ENCODE results near the gene TNS1. TPM values are rescaled to one million over a fixed set of nuclear protein-coding genes. Genes with fewer than 3 reads are reported as not detected.

The TNS1 gene
- total and polyA plus RNA-seq, 10 of the 15 experiments (the other 5 are each of a cell fraction or from before 2014, with no cell fraction given) = 0.05 to 0.44 TPM; not detected in 8

GRCh38 chr2:217887841-217888701, 114.7 kb downstream of the TNS1 start:
- Histone ChIP-seq H3K4me2 (ENCODE audit: control insufficient read depth, insufficient read depth) (no peak overlapping the region), H2AFZ (ENCODE audit: control insufficient read depth, low read depth, low read length) (no peak overlapping the region), H3K4me1 (ENCODE audit: control insufficient read depth, insufficient read depth, low read length) (no peaks in the 10 kb centered on the region), H3K4me3 (no peak overlapping the region), H3K27me3 (replicated peaks in 1 of 2; ENCODE audit: control insufficient read depth in 2 of 2, insufficient read depth in 2 of 2, low read length in 1 of 2) (peaks cover 2% of the 10 kb centered on the region in 2 experiments; a peak in 2 of 4 replicates), H3K27ac (ENCODE audit: control insufficient read depth, insufficient read depth) (no peak overlapping the region), H3K79me2 (ENCODE audit: control insufficient read depth, insufficient read depth, low read length) (no peaks in the 10 kb centered on the region), H3K9me3 (replicated peaks; ENCODE audit: control insufficient read depth, insufficient read depth, low read length) (no peaks in the 10 kb centered on the region), H3K9ac (ENCODE audit: control insufficient read depth, insufficient read depth, low read length) (no peak overlapping the region), H3K36me3 (ENCODE audit: control insufficient read depth in 2 of 2, insufficient read depth in 2 of 2, low read length in 1 of 2) (no peaks in the 10 kb centered on the region), H4K20me1 (ENCODE audit: control insufficient read depth, insufficient read depth) (no peaks in the 10 kb centered on the region)
- 45% methylated on average over 16 of the region's 16 CpGs for WGBS (ENCODE audit: insufficient coverage, insufficient replicate concordance, low lambda C conversion rate, missing lambda C conversion rate)
- no peak for FAIRE-seq
- ChIA-PET POLR2A (interaction anchor here (1.0 kb wide), 1 partner anchor 191 kb away, joined by 3 read pairs; no protein-coding TSS in a partner anchor), CTCF (interaction anchor here (0.6 to 4.9 kb wide), 7 partner anchors 11 to 132 kb away, joined by 3 to 86 read pairs (median 6); no protein-coding TSS in a partner anchor), SMC1A (ENCODE audit: uncharacterized antibody, unreplicated experiment) (interaction anchor here (4.6 kb wide), 1 partner anchor 98 kb away, joined by 30 read pairs; no protein-coding TSS in a partner anchor), RAD21 (ENCODE audit: unreplicated experiment) (interaction anchor here (1.7 kb wide), 1 partner anchor 102 kb away, joined by 5 read pairs; no protein-coding TSS in a partner anchor)
- in situ Hi-C loops (cut with MboI) = loop anchor here (5.0 kb wide), 1 partner anchor 96 kb away; no protein-coding TSS in a partner anchor
- BruUV-seq (replicated peaks) = no TSS peak
- intact Hi-C loops (cut with micrococcal nuclease; ENCODE audit: unreplicated experiment) = loop anchor here (2.0 to 5.0 kb wide), 2 partner anchors 101 to 179 kb away; partner anchors contain the start of gene RUFY4
- ATAC-seq = no peak
- TF ChIP-seq STAT1 (conservative IDR thresholded peaks at IDR 0.05) (no peak), PML (IDR thresholded peaks at IDR 0.05; ENCODE audit: low read length) (no peak), EZH2 (IDR thresholded peaks at IDR 0.05; ENCODE audit: borderline replicate concordance, control insufficient read depth, low read depth, low read length) (no peak), TAF1 (IDR thresholded peaks at IDR 0.05; ENCODE audit: borderline replicate concordance, low read depth, low read length) (no peak), NFXL1 (IDR thresholded peaks at IDR 0.05; ENCODE audit: borderline replicate concordance) (no peak), NFYB (IDR thresholded peaks at IDR 0.05; ENCODE audit: insufficient read depth, low read depth, low read length) (no peak), E2F4 (IDR thresholded peaks at IDR 0.05; ENCODE audit: low read depth, low read length) (no peak)
- no peak for DNase-seq (ENCODE audit: low read depth, low spot score)
